Subcutaneous adipose tissue (tissue), 4 donors: ENCODE data around the gene ADIPOR2. TPM values are rescaled to one million over a fixed set of nuclear protein-coding genes. Genes with fewer than 3 reads are reported as not detected.

Experiments
- total RNA-seq, 4 donors: library from RNA; depleted of rRNA; stranded (reverse); fragments of >200 nt; gene quantifications; one replicate each; pipeline ENCODE4 v1.1.0, GENCODE V29; 2016
- TF ChIP-seq, protein P1 (sequence below): fragments of 450-650 bp; IDR thresholded peaks from one replicate; pipeline ENCODE4 v1.5.1; 2016; ENCODE audit warnings: low read depth, mild to moderate bottlenecking, control low read depth, antibody characterized with exemption, moderate library complexity

ADIPOR2 gene
- total RNA-seq, 4 donors from 2014 or later, result 69.4 to 122 (median 108) TPM

DNA sequence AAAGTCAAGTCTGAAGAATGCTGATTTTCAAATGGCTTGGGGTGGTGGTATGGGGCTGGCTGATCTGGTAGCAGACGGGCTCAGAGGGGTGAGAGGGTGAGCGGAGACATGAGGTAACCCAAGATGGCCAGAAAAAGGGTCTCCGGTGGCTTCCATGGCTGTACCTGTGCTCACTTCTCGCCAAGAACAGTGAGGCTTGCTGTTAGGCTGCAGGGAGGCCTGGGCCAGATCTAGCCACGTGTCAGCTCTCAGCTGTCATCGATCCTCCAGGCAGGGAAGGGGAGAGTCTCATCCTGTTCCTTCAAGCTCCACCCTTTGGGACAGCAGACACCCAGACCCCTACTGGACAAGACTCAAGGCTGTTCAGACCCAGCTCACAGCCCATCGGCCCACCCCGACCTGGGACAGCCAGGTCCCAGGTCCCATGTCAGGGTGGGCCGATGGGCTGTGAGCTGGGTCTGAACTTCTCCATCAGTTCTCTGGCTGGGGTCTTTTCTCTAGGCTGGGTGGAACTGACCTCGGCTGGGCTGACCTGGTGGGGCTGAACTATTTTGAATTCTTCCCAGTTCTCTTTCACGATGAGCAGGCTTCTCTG is 138.5 kb downstream of the ADIPOR2 start:
- TF ChIP-seq, protein P1, sequence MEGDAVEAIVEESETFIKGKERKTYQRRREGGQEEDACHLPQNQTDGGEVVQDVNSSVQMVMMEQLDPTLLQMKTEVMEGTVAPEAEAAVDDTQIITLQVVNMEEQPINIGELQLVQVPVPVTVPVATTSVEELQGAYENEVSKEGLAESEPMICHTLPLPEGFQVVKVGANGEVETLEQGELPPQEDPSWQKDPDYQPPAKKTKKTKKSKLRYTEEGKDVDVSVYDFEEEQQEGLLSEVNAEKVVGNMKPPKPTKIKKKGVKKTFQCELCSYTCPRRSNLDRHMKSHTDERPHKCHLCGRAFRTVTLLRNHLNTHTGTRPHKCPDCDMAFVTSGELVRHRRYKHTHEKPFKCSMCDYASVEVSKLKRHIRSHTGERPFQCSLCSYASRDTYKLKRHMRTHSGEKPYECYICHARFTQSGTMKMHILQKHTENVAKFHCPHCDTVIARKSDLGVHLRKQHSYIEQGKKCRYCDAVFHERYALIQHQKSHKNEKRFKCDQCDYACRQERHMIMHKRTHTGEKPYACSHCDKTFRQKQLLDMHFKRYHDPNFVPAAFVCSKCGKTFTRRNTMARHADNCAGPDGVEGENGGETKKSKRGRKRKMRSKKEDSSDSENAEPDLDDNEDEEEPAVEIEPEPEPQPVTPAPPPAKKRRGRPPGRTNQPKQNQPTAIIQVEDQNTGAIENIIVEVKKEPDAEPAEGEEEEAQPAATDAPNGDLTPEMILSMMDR, result no peak

DNA sequence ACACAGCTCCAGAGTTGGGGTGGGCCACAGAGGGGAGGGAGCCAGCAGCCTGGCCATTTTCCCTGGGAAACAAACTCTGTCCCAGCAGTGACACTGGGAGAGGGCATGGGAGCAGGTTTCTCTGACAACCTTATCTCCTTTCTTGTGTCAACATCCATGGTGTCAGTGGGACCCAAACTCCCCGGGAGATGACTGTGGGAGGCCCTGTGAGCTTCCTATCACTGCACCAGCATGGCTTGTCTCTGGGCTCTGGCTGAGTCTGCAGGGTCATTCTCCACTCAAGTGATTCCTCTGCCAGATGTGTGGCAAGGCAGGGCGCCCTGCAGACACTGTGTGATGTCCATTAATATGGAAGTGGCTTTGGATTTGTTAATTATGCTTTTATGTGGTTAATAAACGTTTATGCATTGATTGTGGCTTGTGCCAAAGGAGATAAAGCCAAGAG is 139.6 kb downstream of the ADIPOR2 start:
- TF ChIP-seq, protein P1, result no peak

DNA sequence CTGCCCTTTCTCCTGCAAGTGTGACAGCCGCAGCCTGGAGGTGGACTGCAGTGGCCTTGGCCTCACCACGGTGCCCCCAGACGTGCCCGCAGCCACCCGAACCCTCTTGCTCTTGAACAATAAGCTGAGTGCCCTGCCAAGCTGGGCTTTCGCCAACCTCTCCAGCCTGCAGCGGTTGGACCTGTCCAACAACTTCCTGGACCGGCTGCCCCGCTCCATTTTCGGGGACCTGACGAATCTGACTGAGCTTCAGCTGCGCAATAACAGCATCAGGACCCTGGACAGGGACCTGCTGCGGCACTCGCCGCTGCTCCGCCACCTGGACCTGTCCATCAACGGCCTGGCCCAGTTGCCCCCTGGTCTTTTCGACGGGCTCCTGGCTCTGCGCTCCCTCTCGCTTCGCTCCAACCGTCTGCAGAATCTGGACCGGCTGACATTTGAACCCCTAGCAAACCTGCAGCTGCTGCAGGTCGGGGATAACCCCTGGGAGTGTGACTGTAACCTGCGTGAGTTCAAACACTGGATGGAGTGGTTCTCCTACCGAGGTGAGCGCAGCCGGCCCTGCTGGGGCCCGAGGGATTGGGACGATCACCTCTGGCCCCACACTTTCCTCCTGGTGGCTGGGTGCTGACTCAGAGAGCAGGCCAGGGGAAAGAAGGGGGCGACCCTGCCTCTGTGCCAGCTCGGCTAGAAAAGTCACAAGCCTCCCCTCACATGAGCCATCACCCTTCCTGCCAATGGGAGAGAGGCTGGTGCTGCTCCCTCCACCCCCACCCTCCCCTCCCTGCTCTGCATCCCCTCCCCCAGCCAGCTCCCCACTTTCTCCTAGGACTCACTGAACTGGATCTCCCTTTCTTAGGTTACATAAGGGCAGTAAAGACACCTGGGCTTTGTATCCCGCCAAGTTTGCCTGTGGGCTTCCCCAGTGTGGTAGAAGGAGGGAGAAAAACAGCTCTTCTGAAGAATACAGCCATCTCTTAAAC is 140.4 kb downstream of the ADIPOR2 start:
- TF ChIP-seq, protein P1, result no peak

DNA sequence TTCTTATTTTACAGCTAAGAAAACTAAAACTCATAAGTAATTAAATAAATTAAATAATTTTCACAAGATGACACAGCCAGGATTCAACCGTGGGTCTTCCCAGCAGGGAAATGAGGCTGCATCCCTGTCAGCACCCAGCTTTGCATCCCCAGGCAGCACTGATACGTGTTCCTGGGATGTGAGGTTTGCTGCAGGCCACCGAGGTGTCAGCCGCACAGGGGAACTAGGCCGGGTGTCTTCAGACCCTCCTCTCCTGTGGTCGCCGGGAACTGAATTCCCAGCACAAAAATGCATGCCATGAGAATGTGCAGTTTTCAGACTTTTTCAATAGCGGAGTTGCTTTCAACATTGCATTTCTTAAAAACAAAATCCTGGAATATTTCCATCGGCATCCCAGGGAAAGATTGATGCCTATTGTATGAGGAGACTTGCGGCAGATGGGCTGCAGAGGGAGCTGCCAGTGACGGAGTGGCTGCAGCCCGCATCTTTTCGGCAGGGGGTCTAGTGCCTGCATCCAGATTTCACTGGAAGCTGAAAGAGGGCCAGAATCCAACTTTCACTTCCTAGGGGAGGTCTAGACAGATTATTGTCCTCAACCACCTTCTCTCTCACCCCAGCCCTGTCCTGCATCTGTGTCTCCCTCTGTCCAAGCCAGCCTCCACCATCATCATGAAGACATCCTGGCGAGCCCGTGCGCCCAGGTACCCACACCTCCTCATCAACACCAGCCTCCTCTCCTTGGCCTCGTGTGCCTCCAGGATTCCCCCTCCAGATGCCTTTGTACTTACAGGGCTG is 142.1 kb downstream of the ADIPOR2 start:
- TF ChIP-seq, protein P1, result no peak

DNA sequence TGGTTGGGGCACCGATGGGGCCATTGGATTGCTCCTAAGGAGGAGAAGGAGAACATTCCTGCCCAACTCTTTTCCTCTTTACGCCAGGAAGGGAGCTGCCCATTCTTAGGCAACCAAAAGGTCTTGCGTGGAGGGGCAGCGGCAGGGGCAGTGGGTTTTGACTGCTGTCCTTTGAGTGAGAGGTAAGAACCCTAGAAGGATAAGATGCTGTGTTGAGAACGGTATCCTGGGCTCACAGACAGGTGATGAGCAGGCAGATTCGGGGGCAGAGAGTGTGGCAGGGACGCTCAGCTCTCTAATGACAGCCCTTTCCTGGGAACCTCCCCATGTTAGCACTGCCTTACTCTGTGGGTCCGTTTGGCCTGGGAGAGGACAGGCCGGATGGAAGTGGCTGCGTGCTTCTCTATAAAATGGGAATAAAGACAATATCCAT is 142.7 kb downstream of the ADIPOR2 start:
- TF ChIP-seq, protein P1, result no peak

DNA sequence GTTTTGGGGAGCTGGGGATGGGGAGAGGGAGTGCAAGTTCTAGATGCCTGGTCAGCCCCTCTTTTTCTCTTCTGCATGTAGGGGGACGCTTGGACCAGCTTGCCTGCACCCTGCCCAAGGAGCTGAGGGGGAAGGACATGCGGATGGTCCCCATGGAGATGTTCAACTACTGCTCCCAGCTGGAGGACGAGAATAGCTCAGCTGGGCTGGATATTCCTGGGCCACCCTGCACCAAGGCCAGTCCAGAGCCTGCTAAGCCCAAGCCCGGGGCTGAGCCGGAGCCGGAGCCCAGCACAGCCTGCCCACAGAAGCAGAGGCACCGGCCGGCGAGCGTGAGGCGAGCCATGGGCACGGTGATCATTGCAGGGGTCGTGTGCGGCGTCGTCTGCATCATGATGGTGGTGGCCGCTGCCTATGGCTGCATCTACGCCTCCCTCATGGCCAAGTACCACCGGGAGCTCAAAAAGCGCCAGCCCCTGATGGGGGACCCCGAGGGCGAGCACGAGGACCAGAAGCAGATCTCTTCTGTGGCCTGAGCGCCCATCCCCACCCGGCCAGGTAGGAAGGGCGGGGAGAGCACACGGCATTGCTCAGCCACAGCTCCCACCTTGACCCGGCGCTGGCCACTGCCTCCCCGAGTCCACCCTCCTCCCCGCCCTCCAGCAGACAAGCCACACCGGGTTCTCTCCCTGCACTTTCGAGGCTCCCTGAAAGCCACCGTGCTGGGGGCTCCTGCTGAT is 143.5 kb downstream of the ADIPOR2 start:
- TF ChIP-seq, protein P1, result no peak
